Epidermal melanocyte (primary cell): ENCODE results near the gene SLITRK3.
"Not testable (repeated sequence)": the region's sequence is repeated elsewhere in the genome, so short reads cannot be mapped to it uniquely, and the experiment has no call there.

Experiments
- DNase-seq: peaks from one replicate; pipeline ENCODE4 v3.0.0; 2011; ENCODE audit warnings: low spot score; ENCODE audit not compliant: insufficient read length

The SLITRK3 gene

DNA sequence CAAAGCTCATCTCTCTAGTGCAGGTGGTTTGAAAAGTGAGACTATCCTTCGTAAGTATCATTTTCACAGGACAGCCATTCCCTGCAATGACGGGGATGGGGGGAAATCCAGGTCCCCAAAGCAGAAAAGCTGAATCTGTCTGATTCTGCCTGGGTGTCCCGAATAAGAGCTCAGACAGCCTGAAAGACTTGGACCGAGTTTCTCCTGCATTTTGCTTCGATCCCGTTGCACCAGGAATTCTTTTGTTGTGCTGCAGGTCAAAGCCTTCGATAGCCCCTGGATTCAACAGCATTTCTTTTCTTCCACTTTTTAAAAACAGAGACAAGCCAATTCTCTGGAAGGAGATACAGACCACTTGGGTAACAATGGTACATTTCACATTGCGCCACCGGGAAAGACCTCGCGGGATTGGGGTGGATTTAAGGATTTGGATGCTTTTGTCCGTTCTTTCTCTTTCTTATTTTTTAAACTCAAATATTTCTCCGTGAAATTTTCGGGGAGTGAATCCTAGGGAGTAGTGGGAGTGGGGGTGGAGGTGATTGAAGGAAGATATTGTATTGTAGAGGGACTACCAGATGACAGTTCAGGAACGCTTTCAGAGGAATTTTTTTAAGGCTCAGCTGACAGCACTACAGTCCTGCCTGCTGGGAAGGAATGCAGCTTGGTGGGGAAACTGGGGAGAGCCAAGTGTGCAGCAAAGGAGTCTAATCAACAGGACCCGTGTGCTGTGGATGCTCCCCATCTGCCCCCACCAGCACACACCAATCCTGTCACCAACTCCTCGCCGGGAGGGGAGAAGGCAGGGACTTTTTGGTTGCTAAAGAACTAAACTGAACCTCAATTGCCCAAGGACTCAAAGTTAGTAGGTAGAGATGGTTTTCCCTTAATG, 2.6 kb downstream of the SLITRK3 start:
- DNase-seq = no peak

GRCh38 chr3:165192610-165193192, 3.5 kb downstream of the SLITRK3 start:
- no peak for DNase-seq

GRCh38 chr3:165191491-165191890, 4.7 kb downstream of the SLITRK3 start:
- no peak for DNase-seq

DNA sequence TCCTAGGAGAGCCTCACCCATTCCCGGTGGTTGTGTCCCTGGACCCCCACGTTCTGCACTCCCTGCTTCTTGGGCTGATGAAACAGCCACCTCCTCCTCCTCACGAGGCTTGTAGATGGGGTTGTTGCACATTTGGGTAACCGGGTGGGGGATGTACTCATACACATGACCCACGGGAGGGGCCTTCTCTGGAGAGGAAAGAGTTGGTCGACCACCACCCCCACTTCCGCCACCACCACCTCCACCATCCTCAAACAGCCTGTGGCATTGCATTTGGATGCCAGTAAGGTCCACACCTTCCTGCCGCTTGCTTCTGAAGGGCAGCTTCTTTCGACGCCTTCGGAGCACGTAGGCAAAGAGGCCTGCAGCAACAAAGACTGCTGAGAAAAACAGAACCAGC, 7.7 kb downstream of the SLITRK3 start:
- DNase-seq = no peak

DNA sequence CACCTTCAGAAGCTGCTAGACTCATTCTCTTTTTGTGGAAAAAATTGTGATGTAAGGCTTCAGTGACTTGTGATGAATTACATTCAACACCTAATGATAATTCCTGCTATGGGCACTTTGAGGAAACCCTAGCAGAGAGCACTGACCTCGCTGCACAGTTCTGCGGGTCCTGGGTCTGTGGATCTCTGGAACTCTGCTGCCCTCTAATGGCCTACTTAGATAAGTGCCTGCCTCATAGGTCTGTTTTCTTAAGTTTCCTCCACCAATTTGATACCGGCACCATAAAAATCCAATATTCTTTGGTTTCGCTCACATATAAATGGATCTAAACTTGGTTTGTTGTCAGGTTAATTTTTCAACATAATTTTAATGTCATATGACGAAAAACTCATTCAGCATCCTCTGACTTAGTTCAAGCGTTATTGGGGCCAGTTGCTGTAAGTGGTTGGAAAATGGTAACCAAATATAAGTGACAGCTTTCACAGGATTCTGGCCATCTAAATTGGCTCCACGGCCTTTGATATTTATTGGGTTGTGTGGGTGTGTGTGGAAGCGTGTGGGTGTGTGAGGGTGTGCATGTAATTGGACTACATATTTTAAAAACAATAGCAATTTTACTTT, 10.4 kb downstream of the SLITRK3 start:
- no peak for DNase-seq

GRCh38 chr3:165181556-165181955, 14.6 kb downstream of the SLITRK3 start:
- DNase-seq = no peak

GRCh38 chr3:165170236-165170635, 25.9 kb downstream of the SLITRK3 start:
- no peak for DNase-seq

DNA sequence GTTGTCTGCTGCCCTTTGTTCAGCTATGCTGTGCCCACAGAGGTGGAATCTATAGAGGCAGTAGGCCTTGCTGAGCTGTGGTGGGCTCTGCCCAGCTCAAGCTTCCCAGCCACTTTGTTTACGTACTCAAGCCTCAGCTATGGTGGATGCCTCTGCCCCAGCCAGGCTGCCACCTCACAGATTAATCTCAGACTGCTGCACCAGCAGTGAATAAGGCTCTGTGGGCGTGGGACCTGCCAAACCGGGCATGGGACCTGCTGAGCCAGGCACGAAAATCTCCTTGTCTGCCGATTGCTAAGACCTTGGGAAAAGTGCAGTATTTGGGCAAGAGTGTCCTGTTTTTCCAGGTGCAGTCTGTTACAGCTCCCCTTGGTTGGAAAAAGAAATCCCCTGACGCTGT, 26.8 kb downstream of the SLITRK3 start:
- no peak for DNase-seq

GRCh38 chr3:165162883-165163282, 33.3 kb downstream of the SLITRK3 start:
- DNase-seq = no peak

- no peak for DNase-seq
These were observed 36.3 kb downstream of the SLITRK3 start for GRCh38 chr3:165159760-165160421.

GRCh38 chr3:165158011-165158410, 38.2 kb downstream of the SLITRK3 start:
- DNase-seq = no peak

- DNase-seq = no peak
These were observed 39.3 kb downstream of the SLITRK3 start for GRCh38 chr3:165156757-165157420.

GRCh38 chr3:165148876-165149441, 47.2 kb downstream of the SLITRK3 start:
- no peak for DNase-seq

GRCh38 chr3:165144271-165144670, 51.9 kb downstream of the SLITRK3 start:
- no peak for DNase-seq

GRCh38 chr3:165139918-165140317, 56.3 kb downstream of the SLITRK3 start:
- not testable (repeated sequence) for DNase-seq
